Measurements from ENCODE around the gene PPP6R1. TPM values are rescaled to one million over a fixed set of nuclear protein-coding genes. Genes with fewer than 3 reads are reported as not detected.

PPP6R1 gene
- total RNA-seq, 4 donors from 2014 or later, result 23.6 to 42.8 (median 26.6) TPM

- TF ChIP-seq CTCF (IDR thresholded peaks at IDR 0.05; ENCODE audit: low read depth), result no peak
Measured at GRCh38 chr19:55270172-55270942, 11.5 kb upstream of the PPP6R1 start.

GRCh38 chr19:55269299-55269698 lies 10.5 kb upstream of the PPP6R1 start:
- TF ChIP-seq CTCF (IDR thresholded peaks at IDR 0.05; ENCODE audit: low read depth), result no peak

GRCh38 chr19:55266840-55267239 lies 8.0 kb upstream of the PPP6R1 start:
- no peak for TF ChIP-seq CTCF (IDR thresholded peaks at IDR 0.05; ENCODE audit: low read depth)

DNA sequence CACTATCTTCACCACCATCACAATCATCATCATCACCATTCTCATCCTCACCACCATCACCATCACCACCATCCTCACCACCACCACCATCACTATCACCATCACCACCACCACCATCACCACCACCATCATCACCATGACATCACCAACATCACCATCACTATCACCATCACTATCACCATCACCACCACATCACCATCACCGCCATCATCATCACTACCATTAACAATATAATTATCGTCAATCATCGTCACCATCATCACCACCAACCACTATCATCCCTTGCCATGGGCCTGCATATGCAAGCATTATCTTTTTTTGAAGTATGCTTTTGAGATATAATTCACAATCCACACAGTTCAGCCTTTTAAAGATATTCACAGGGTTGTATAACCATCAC lies 7.6 kb upstream of the PPP6R1 start:
- no peak for TF ChIP-seq CTCF (IDR thresholded peaks at IDR 0.05; ENCODE audit: low read depth)

DNA sequence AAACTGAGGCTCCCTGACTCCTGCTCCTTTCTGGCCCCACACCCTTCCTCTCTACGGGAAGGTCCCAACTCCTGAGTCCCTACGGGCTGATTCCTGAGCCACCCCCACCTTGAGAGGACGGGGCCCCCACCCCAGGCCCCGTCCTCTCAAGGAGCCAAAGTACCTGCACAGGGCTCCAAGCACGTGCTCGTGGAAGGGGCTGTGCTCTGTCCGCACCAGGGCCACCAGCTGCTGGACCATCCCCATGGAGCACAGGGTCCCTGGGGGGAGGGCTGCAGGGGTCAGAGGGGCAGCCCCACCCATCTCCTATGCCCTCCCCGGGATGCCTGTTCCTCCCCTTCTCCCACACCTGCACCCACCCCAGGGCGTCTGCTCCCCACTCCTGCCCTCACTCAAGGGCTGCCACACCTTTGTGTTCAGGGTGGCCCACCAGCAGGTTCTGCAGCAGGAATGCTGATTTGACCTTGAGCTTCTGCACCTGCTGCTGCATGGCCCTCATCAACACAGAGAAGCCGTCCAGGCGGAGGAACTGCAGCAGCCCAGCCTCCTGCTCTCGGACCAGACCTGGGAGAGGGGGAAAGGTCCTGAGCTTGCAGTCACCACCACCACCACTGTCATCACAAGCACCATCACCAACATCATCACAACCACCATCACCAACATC lies 7.0 kb upstream of the PPP6R1 start:
- no peak for TF ChIP-seq CTCF (IDR thresholded peaks at IDR 0.05; ENCODE audit: low read depth)

- TF ChIP-seq CTCF (IDR thresholded peaks at IDR 0.05; ENCODE audit: low read depth), result no peak
Measured at GRCh38 chr19:55265173-55265572, 6.4 kb upstream of the PPP6R1 start.

DNA sequence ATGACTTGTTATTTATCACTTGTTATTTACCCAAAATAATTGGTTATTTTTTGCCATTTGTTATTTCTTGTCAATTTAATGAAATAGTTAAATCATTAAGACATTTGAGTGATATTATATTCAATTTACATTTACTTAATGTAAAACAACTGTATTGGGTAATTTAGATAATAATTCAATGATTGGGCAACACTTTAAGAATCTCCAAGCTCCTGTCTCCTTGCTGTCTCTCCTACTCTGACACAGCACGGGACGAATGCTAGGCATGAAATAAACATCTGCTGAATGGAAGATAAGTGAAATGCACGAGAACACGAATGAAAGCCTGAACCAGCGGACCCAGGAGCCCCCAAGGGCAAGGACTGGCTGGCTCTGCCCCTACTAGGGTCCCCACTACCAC lies 5.7 kb upstream of the PPP6R1 start:
- TF ChIP-seq CTCF (IDR thresholded peaks at IDR 0.05; ENCODE audit: low read depth), result no peak
